ENCODE results near the gene NUDT21.

Gene NUDT21

GRCh38 chr16:56419740-56420548, 31.2 kb downstream of the NUDT21 start:
- no peak overlapping the region for H3K4me3 ChIP-seq (ENCODE audit: low read depth, low read length)
- DNase-seq (ENCODE audit: low read depth), result no peak
- TF ChIP-seq CTCF (IDR thresholded peaks at IDR 0.05; ENCODE audit: insufficient read depth, low read depth, low read length, missing control alignments), result no peak

- no peak overlapping the region for H3K4me3 ChIP-seq (ENCODE audit: low read depth, low read length)
- DNase-seq (ENCODE audit: low read depth), result no peak
- no peak for TF ChIP-seq CTCF (IDR thresholded peaks at IDR 0.05; ENCODE audit: insufficient read depth, low read depth, low read length, missing control alignments)
These were observed 34.0 kb downstream of the NUDT21 start for GRCh38 chr16:56417138-56417537.

GRCh38 chr16:56415875-56416274, 35.3 kb downstream of the NUDT21 start:
- TF ChIP-seq CTCF (IDR thresholded peaks at IDR 0.05; ENCODE audit: insufficient read depth, low read depth, low read length, missing control alignments), result no peak
- no peak overlapping the region for H3K4me3 ChIP-seq (ENCODE audit: low read depth, low read length)
- no peak for DNase-seq (ENCODE audit: low read depth)

- DNase-seq (ENCODE audit: low read depth), result no peak
- no peak overlapping the region for H3K4me3 ChIP-seq (ENCODE audit: low read depth, low read length)
- TF ChIP-seq CTCF (IDR thresholded peaks at IDR 0.05; ENCODE audit: insufficient read depth, low read depth, low read length, missing control alignments), result no peak
These were observed 36.8 kb downstream of the NUDT21 start for GRCh38 chr16:56414366-56414765.

- no peak overlapping the region for H3K4me3 ChIP-seq (ENCODE audit: low read depth, low read length)
- no peak for DNase-seq (ENCODE audit: low read depth)
- no peak for TF ChIP-seq CTCF (IDR thresholded peaks at IDR 0.05; ENCODE audit: insufficient read depth, low read depth, low read length, missing control alignments)
These were observed 37.8 kb downstream of the NUDT21 start for GRCh38 chr16:56413381-56413780.

GRCh38 chr16:56411624-56412023, 39.5 kb downstream of the NUDT21 start:
- no peak overlapping the region for H3K4me3 ChIP-seq (ENCODE audit: low read depth, low read length)
- DNase-seq (ENCODE audit: low read depth), result no peak
- no peak for TF ChIP-seq CTCF (IDR thresholded peaks at IDR 0.05; ENCODE audit: insufficient read depth, low read depth, low read length, missing control alignments)

GRCh38 chr16:56411123-56411522, 40.0 kb downstream of the NUDT21 start:
- H3K4me3 ChIP-seq (ENCODE audit: low read depth, low read length), result no peak overlapping the region
- TF ChIP-seq CTCF (IDR thresholded peaks at IDR 0.05; ENCODE audit: insufficient read depth, low read depth, low read length, missing control alignments), result no peak
- DNase-seq (ENCODE audit: low read depth), result no peak
